Stimulated activated CD4-positive, alpha-beta T cell treated with anti-CD3 and anti-CD28 coated beads, Interleukin-4, amount 100 ng/mL, for 1 hour (primary cell): ENCODE results near the gene THNSL1.
"Not testable (repeated sequence)": the region's sequence is repeated elsewhere in the genome, so short reads cannot be mapped to it uniquely, and the experiment has no call there.

Experiments used
- DNase-seq: peaks from one replicate; pipeline ENCODE4 v3.0.0-alpha.2; 2020

Gene THNSL1

GRCh38 chr10:25016376-25017153, at the start of gene THNSL1:
Gene THNSL1 (plus strand): TSS chr10:25016612. CDS start chr10:25023224, 6,612 bp downstream.
- DNase-seq: peak; percentile 98

- DNase-seq: no peak
Measured at GRCh38 chr10:24966962-24967481, 49.4 kb upstream of the THNSL1 start.

- no peak for DNase-seq
Measured at GRCh38 chr10:24968349-24968748, 48.1 kb upstream of the THNSL1 start.

- not testable (repeated sequence) for DNase-seq
Measured at GRCh38 chr10:24968951-24969350, 47.5 kb upstream of the THNSL1 start.

- no peak for DNase-seq
Measured at GRCh38 chr10:24969841-24970281, 46.6 kb upstream of the THNSL1 start.

GRCh38 chr10:24971374-24971773, 45.0 kb upstream of the THNSL1 start:
- DNase-seq: no peak

- DNase-seq: no peak
Measured at GRCh38 chr10:24973163-24973562, 43.2 kb upstream of the THNSL1 start.

GRCh38 chr10:24974976-24975375, 41.4 kb upstream of the THNSL1 start:
- DNase-seq: no peak

- no peak for DNase-seq
Measured at GRCh38 chr10:24979685-24980084, 36.7 kb upstream of the THNSL1 start.

- no peak for DNase-seq
Measured at GRCh38 chr10:24981161-24981710, 35.2 kb upstream of the THNSL1 start.

GRCh38 chr10:24982319-24983112, 33.9 kb upstream of the THNSL1 start:
- no peak for DNase-seq

- DNase-seq: no peak
Measured at GRCh38 chr10:24983130-24983529, 33.3 kb upstream of the THNSL1 start.

- no peak for DNase-seq
Measured at GRCh38 chr10:24983946-24984345, 32.5 kb upstream of the THNSL1 start.

GRCh38 chr10:24984906-24985305, 31.5 kb upstream of the THNSL1 start:
- DNase-seq: no peak

GRCh38 chr10:24988831-24989640, 27.4 kb upstream of the THNSL1 start:
- DNase-seq: no peak

- DNase-seq: no peak
Measured at GRCh38 chr10:24989867-24990266, 26.5 kb upstream of the THNSL1 start.

GRCh38 chr10:24991298-24991697, 25.1 kb upstream of the THNSL1 start:
- no peak for DNase-seq

GRCh38 chr10:24992512-24993133, 23.8 kb upstream of the THNSL1 start:
- no peak for DNase-seq

- DNase-seq: no peak
Measured at GRCh38 chr10:24993237-24993958, 23.0 kb upstream of the THNSL1 start.

GRCh38 chr10:24995072-24995471, 21.3 kb upstream of the THNSL1 start:
- no peak for DNase-seq

- no peak for DNase-seq
Measured at GRCh38 chr10:24998044-24998443, 18.4 kb upstream of the THNSL1 start.
